Upper lobe of left lung (tissue), 4 donors: ENCODE data around the gene DLGAP5.

Experiments
- CTCF ChIP-seq, 6 experiments: fragments of 450-650 bp in 4 of 6; fragments of 200-600 bp in 2 of 6; sonication (generic) in 2 of 6; IDR thresholded peaks; one replicate each; pipeline ENCODE4 v1.5.1; 2016 to 2019; ENCODE audit warnings: antibody characterized with exemption in 6 of 6
- POLR2A ChIP-seq, 4 donors: fragments of 450-650 bp; IDR thresholded peaks; one replicate each; pipeline ENCODE4 v1.5.1; 2016 to 2017; ENCODE audit warnings: antibody characterized with exemption in 4 of 4, mild to moderate bottlenecking in 2 of 4
- POLR2AphosphoS5 ChIP-seq, 2 donors: sonication (generic); formaldehyde crosslinking; IDR thresholded peaks; one replicate each; pipeline ENCODE4 v1.5.1; 2017; ENCODE audit warnings: antibody characterized with exemption in 2 of 2

DNA sequence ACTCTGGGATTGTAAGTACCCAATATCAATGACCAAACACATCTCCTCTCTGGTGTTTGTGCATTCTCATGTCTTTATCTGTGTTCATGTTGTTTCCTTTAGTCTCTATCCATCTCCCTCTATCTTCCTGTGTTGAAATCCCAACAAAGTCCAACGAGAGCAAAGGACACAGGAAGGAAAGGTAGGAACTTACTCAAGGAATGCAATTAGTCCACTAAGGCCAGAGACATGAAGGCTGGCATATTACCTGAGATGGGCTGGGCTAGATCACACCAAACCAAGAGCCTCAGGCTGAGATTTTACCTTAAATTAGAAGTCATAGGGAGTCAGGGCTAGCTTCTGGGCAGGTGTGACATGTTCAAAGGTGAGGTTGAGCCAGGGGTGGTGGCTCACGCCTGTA, 76.7 kb downstream of the DLGAP5 start:
- TF ChIP-seq CTCF (IDR thresholded peaks at IDR 0.05) (no peak), POLR2AphosphoS5 (IDR thresholded peaks at IDR 0.05) (no peak), POLR2A (IDR thresholded peaks at IDR 0.05) (no peak)
